GM21737 (cell line): ENCODE measurements around the gene TEAD1.

Experiments used
- ATAC-seq: cut with Tn5 transposase; IDR thresholded peaks from one replicate; pipeline ENCODE4 v1.9.1; 2021; ENCODE audit warnings: mild to moderate bottlenecking, moderate library complexity; ENCODE audit not compliant: unreplicated experiment

TEAD1 gene

GRCh38 chr11:12922418-12922817, 248.2 kb downstream of the TEAD1 start:
- no peak for ATAC-seq

DNA sequence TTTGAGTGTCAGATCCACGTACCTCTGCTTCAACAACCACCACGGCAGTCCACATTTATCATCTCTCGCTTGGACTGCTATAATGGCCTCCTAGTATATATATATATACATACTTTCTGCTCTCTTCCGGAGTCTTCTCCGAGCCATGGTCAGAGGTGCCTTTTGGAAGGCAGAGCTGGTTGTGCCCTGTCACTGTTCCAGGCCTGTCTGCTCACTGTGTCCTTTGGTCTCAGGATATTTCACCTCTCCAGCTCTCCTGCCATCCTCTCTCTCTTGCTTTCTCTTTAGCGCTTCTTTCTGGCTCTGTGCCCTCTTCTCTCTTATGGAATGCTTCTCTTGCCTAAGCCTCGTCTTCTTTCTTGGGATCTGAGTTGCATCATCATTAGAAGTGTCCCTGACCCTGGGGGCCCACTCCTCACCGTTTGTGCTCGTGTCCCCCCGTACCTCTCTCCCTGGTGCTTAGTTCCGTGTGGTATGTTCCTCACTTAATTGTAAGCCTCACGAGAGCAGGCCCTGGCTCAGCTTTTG, 248.8 kb downstream of the TEAD1 start:
- ATAC-seq, result no peak

DNA sequence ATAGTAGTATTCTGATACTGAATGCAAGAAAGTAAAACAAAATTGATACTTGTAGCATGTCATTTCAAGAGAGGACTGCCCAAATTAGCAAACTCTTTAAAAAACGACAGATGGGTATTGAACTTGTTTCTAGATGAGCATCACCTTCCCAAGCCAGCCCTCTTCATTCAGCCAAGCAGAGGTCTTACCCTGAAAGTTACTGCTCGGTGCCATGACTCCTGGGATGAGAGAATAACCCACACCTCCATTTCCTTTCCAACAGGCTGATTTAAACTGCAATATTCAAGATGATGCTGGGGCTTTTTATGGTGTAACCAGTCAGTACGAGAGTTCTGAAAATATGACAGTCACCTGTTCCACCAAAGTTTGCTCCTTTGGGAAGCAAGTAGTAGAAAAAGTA, 250.4 kb downstream of the TEAD1 start:
- ATAC-seq, result no peak

GRCh38 chr11:12925520-12925919, 251.3 kb downstream of the TEAD1 start:
- no peak for ATAC-seq

DNA sequence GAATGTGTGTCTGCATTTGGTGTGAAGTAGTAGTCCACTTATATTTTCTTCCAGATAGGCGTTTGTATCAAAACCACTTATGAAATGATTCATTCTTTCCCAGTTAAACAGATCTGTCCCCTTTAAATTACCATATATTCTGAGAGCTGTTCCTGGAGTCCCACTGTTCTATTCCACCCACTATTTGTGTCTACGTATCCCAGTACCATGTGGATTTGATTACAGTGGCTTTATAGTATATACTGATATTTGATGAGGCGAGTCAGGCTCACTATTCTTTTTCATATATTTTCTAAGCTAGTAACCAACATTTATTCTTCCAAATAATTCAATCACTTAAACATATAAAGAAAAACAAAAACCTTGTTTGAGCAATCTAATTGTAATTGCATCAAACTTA, 253.0 kb downstream of the TEAD1 start:
- ATAC-seq, result no peak

GRCh38 chr11:12927886-12928285, 253.7 kb downstream of the TEAD1 start:
- ATAC-seq, result no peak

DNA sequence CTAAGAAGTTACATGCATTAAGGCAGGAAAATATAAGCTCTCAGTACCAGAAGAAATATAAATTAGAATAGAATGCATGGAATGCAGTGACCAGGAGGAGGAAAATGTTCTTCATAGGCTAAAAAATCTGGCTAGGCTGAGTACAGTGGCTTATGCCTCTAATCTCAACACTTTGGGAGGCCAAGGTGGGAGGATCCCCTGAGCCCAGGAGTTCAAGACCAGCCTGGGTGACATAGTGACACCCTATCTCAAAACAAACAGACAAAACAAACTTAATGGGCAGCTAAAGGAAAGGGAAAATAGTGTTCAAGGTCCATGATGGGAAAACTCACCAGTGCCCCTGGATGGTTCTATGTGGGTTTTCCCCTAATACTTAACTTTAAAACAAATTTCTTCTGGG, 256.6 kb downstream of the TEAD1 start:
- ATAC-seq, result no peak

DNA sequence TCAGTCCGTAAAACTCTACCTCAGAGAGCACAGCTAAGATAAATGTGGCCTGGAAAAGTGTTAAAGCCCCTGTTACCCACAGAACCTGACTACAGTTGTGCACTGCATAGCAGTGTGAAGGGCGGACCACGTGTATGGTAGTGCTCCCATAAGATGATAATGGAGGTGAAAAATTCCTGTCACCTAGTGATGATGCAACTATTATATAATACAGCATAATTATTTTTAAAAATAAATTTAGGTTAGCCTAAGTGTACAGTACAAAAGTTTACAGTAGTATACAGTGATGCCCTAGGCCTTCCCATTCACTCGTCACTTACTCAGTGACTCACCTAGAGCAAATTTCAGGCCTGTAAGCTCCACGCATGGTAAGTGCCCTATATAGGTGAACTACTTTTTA, 258.3 kb downstream of the TEAD1 start:
- no peak for ATAC-seq

- no peak for ATAC-seq
Observed at GRCh38 chr11:12936200-12936599, 262.0 kb downstream of the TEAD1 start.

DNA sequence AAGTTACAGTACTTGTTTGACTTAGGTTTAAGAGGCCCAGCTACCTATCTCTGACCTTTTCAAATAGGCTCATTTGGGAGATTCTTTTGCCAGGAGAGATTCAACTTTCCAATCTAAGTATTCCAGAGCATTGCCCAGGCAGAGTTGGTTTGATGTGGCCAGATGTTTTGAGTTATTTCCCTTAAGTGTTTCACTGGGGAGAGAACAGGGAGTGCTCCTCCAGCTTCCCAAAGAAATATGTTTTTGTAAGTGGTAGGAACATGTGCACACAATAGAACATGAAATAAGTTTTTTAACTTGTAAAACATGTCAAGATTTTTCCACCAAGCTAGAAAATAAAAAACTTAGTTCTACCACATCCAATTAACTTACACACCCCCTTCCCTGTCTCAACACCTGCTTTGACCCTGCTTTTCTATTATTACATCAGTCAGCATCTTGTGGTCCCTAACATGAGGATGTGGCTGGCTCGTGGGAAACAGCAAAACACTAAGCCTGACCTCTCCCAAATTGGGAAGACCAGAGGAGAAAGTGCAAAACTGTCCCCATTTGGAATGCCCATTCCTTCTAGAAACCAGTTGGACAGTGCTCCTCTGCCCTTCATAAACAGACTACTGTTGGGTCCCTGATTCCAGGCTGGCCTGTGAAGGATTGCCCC, 264.5 kb downstream of the TEAD1 start:
- no peak for ATAC-seq

DNA sequence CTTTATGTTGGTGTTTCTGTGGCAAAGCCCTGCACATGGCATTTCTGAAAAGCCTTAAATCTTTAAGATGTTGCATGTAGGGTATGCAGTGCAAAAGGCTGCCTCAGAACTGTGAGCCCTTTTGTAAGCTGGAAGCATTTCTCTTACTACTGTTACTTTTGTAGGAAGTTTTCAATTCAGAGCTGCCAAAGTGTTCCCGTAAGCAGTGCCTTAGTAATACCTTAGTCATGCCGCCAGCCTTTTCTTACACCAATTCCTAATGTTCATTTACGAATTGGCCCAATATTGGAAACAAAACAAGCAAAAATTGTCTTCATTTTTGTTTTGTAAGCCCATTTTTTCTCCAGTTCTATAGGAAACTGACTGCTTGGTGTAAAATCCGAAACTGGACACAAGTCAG, 267.4 kb downstream of the TEAD1 start:
- ATAC-seq, result no peak

- ATAC-seq, result no peak
Observed at GRCh38 chr11:12942157-12942556, 267.9 kb downstream of the TEAD1 start.

GRCh38 chr11:12943311-12943710, 269.1 kb downstream of the TEAD1 start:
- ATAC-seq, result no peak

DNA sequence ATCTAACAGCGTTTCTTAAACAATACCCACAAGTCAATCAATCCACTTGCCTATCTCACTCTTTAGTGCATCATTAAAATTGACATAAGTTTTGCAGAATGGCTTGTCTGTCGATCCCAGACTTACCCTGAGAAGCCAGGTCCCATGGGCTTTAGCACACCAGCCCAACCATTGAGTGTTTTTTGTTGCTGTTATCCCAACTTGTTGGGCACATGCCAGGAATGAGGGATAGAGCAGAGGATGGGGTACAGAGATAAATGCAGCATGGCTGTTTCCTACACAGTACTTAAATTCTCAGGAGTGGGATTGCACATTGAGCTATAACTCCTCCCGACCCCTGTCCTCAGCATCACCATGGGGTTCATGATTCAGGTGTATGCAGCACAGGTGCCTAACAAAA, 270.7 kb downstream of the TEAD1 start:
- ATAC-seq, result no peak

- no peak for ATAC-seq
Observed at GRCh38 chr11:12949453-12949852, 275.2 kb downstream of the TEAD1 start.

- no peak for ATAC-seq
Observed at GRCh38 chr11:12950670-12951069, 276.4 kb downstream of the TEAD1 start.

DNA sequence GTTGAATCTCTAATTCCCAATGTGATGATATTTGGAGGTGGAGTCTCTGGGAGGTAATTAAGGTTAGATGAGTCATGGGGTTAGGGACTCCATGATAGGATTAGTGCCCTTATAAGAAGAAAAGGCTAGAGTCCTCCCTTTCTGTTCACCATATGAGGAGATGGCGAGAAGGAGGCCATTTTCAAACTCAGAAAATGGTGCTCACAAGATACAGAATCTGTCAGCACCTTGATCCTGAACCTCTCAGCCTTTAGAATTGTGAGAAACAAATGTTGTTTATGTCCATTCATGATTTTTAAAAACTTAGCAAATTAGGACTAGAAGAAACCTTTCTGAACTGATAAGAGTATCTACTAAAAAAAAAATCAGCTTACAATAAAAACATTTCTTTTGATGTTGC, 277.2 kb downstream of the TEAD1 start:
- no peak for ATAC-seq

DNA sequence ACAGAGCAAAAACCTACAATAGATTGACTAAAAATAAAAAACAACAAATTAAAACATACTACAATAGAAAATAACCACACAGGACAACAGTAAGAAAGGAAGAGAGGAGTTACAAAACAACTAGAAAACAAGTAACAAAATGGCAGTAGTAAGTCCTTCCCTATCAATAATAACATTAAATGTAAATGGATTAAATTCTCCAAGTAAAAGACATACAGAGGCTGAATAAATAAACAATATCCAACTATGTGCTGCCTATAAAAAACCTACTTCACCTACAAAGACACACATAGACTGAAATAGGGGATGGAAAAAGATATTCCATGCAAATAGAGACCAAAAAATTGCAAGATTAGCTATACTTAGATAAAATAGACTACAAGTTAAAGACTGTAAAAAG, 277.9 kb downstream of the TEAD1 start:
- ATAC-seq, result no peak

GRCh38 chr11:12958986-12959385, 284.8 kb downstream of the TEAD1 start:
- no peak for ATAC-seq

GRCh38 chr11:12961615-12962014, 287.4 kb downstream of the TEAD1 start:
- ATAC-seq, result no peak

- ATAC-seq, result no peak
Observed at GRCh38 chr11:12962306-12962705, 288.1 kb downstream of the TEAD1 start.

DNA sequence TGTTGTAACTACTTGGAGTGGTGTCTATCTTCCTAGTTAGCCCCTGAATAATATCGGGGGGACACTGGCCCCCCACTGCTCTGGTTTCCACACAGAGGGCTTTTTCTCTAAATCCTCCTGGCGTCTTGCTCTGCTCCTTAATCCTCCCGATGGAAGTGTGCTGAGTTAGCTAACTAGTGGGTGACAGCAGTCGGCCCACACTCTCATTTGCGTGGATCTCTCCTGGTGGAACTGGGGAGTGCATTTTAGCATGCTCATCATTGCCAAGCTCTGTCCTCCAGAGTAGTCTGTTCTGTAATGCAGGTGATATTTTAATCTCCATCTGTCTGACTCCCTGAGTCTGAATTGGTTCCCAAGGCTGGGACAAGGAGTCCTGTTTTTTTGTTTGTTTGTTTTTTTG, 288.8 kb downstream of the TEAD1 start:
- no peak for ATAC-seq
